Activated T-cell treated with anti-CD3 and anti-CD28 coated beads, Interleukin-2, amount 50 U/mL, for 4 hours (primary cell): ENCODE results near the gene CHRNB2. TPM values are rescaled to one million over a fixed set of nuclear protein-coding genes. Genes with fewer than 3 reads are reported as not detected.

Experiments
- ATAC-seq, 2 donors: fragments of 200-7000 bp; cut with Tn5 transposase; one replicate each; pipeline ENCODE4 v1.10.0; 2021
- DNase-seq: peaks from one replicate; pipeline ENCODE4 v3.0.0-alpha.2; 2020
- H3K27me3 Mint-ChIP-seq: one replicate; pipeline ENCODE4 v1.8.0; 2021; ENCODE audit warnings: low read depth, mixed read lengths
- H3K36me3 Mint-ChIP-seq: one replicate; pipeline ENCODE4 v1.8.0; 2022; ENCODE audit warnings: mixed read lengths; ENCODE audit not compliant: insufficient read depth
- H3K4me1 Mint-ChIP-seq: one replicate; pipeline ENCODE4 v1.8.0; 2021; ENCODE audit warnings: low read depth, mixed read lengths
- H3K4me3 Mint-ChIP-seq: one replicate; pipeline ENCODE4 v1.8.0; 2021; ENCODE audit warnings: mild to moderate bottlenecking, moderate library complexity, mixed read lengths
- H3K9me3 Mint-ChIP-seq: one replicate; pipeline ENCODE4 v1.8.0; 2021; ENCODE audit warnings: mixed read lengths
- total RNA-seq, 3 donors: library from RNA; stranded (reverse); gene quantifications; one replicate each; pipeline ENCODE4 v1.2.1, GENCODE V29; 2021

Gene CHRNB2
- total RNA-seq, 3 donors from 2014 or later = 0.14 TPM; not detected in 2

DNA sequence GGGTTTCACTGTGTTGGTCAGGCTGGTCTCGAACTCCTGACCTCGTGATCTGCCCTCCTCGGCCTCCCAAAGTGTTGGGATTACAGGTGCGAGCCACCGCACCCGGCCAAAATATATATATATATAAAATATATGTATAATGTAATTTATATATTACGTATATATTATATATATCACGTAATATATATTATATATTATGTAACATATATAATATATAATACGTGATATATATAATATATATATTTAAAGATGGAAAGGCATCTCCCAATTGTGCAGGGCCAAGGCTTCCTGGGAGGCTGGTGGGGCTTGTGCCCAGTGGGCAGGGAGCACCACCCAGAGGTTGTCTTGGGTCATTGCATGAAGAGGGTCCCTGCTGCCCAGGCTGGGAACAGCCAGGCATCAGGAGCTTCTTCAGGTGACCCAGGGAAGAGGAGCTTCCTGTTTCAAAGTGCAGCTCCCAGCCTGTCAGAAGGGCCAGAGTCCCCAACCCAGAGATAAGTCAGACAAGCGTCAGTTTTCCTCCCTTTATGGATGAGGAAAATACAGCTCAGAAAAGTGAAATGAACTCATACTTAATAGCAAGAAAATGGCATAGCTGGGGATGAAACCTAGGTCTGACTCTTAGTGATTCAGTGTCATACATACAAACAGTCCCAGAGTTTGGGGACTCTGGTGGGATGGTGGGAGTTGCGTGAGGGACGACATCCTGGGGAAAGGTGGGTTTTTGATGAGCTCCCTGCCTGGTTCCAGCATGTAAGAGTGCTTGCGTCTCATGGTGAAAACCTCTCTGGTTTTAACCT lies 21.1 kb upstream of the CHRNB2 start:
- H3K27me3 Mint-ChIP-seq = peaks cover 2% of the 10 kb centered on the region
- no peaks in the 10 kb centered on the region for H3K9me3 Mint-ChIP-seq
- peaks cover 21% of the 10 kb centered on the region for H3K36me3 Mint-ChIP-seq
- peak; percentile 34 for DNase-seq
- ATAC-seq = peak; percentile 77 to 87
- no peak overlapping the region for H3K4me3 Mint-ChIP-seq
- H3K4me1 Mint-ChIP-seq = peaks cover 10% of the 10 kb centered on the region

DNA sequence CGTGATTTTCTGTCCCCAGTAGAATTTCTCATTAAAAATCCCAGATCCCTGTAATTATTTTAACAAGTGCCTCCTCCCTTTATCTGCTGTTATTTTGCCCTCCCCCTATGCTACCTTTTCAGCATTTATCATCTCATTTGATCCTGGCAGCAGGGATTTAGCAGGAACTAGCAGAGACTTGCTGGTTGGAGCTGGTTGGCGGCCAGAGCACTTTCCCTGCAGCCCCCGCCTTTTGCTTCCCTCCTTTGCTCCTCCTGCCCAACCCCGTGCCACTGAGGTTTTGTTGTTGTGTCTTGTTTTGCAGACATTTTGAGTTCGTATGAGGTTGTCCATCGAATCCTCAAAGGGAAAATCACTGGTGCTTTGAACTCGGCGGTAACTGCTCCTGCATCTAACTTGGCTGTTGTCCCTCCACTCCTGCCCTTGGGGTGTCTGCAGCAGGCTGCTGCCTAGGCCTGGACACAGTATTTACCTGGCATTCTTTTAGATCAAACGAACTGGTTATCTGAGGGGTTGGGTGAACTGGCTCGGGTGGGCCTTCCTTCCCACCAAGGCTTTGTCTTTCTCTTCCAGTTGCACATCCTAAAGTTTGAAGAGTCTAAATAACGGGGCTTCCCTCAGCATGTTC lies 20.4 kb upstream of the CHRNB2 start:
- ATAC-seq (no peak), DNase-seq (no peak)
- peaks cover 21% of the 10 kb centered on the region for H3K36me3 Mint-ChIP-seq
- peaks cover 2% of the 10 kb centered on the region for H3K27me3 Mint-ChIP-seq
- no peaks in the 10 kb centered on the region for H3K9me3 Mint-ChIP-seq
- H3K4me1 Mint-ChIP-seq = peaks cover 10% of the 10 kb centered on the region
- H3K4me3 Mint-ChIP-seq = no peak overlapping the region

GRCh38 chr1:154548028-154548427 lies 19.6 kb upstream of the CHRNB2 start:
- Mint-ChIP-seq H3K27me3 (peaks cover 2% of the 10 kb centered on the region), H3K4me1 (peaks cover 10% of the 10 kb centered on the region), H3K36me3 (peaks cover 25% of the 10 kb centered on the region), H3K4me3 (no peak overlapping the region), H3K9me3 (no peaks in the 10 kb centered on the region)
- DNase-seq (no peak), ATAC-seq (no peak)

GRCh38 chr1:154549202-154549770 lies 18.3 kb upstream of the CHRNB2 start:
- peaks cover 10% of the 10 kb centered on the region for H3K4me1 Mint-ChIP-seq
- H3K4me3 Mint-ChIP-seq = peak overlapping the region; percentile 27
- peaks cover 34% of the 10 kb centered on the region for H3K36me3 Mint-ChIP-seq
- no peak for ATAC-seq
- no peak for DNase-seq
- no peaks in the 10 kb centered on the region for H3K9me3 Mint-ChIP-seq
- peaks cover 2% of the 10 kb centered on the region for H3K27me3 Mint-ChIP-seq

- ATAC-seq = no peak
- DNase-seq = no peak
- no peaks in the 10 kb centered on the region for H3K27me3 Mint-ChIP-seq
- H3K4me1 Mint-ChIP-seq = peaks cover 10% of the 10 kb centered on the region
- peaks cover 42% of the 10 kb centered on the region for H3K36me3 Mint-ChIP-seq
- H3K4me3 Mint-ChIP-seq = no peak overlapping the region
- no peaks in the 10 kb centered on the region for H3K9me3 Mint-ChIP-seq
These were observed 17.5 kb upstream of the CHRNB2 start for GRCh38 chr1:154550070-154550469.

GRCh38 chr1:154550657-154551056 lies 16.9 kb upstream of the CHRNB2 start:
- no peak for DNase-seq
- Mint-ChIP-seq H3K27me3 (no peaks in the 10 kb centered on the region), H3K36me3 (peaks cover 46% of the 10 kb centered on the region), H3K4me3 (no peak overlapping the region), H3K4me1 (peaks cover 10% of the 10 kb centered on the region), H3K9me3 (no peaks in the 10 kb centered on the region)
- ATAC-seq = no peak

- no peaks in the 10 kb centered on the region for H3K27me3 Mint-ChIP-seq
- H3K9me3 Mint-ChIP-seq = no peaks in the 10 kb centered on the region
- ATAC-seq (no peak), DNase-seq (no peak)
- peaks cover 48% of the 10 kb centered on the region for H3K36me3 Mint-ChIP-seq
- peaks cover 15% of the 10 kb centered on the region for H3K4me1 Mint-ChIP-seq
- no peak overlapping the region for H3K4me3 Mint-ChIP-seq
These were observed 16.1 kb upstream of the CHRNB2 start for GRCh38 chr1:154551474-154551873.

DNA sequence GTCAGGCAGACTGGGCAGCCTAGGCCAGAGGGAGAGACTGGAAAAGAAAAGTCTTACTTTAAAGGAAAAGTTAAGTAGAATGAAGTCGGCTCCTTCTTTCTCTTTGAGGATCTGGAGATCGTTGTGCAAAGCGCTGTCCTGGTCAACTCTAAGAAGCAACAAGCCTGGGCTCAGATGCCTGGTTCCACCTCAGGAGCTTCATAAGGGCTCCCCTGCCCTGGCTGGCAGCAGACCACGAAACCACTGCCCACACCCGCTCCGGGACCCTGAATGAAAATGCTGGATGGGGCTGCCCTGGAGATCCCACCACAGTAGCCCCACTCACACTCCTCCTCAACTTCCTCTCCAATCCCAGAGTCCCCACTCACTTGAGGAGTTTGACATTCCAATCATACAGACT lies 15.5 kb upstream of the CHRNB2 start:
- peaks cover 21% of the 10 kb centered on the region for H3K4me1 Mint-ChIP-seq
- no peaks in the 10 kb centered on the region for H3K27me3 Mint-ChIP-seq
- H3K4me3 Mint-ChIP-seq = no peak overlapping the region
- DNase-seq (no peak), ATAC-seq (no peak)
- H3K9me3 Mint-ChIP-seq = no peaks in the 10 kb centered on the region
- H3K36me3 Mint-ChIP-seq = peaks cover 48% of the 10 kb centered on the region

DNA sequence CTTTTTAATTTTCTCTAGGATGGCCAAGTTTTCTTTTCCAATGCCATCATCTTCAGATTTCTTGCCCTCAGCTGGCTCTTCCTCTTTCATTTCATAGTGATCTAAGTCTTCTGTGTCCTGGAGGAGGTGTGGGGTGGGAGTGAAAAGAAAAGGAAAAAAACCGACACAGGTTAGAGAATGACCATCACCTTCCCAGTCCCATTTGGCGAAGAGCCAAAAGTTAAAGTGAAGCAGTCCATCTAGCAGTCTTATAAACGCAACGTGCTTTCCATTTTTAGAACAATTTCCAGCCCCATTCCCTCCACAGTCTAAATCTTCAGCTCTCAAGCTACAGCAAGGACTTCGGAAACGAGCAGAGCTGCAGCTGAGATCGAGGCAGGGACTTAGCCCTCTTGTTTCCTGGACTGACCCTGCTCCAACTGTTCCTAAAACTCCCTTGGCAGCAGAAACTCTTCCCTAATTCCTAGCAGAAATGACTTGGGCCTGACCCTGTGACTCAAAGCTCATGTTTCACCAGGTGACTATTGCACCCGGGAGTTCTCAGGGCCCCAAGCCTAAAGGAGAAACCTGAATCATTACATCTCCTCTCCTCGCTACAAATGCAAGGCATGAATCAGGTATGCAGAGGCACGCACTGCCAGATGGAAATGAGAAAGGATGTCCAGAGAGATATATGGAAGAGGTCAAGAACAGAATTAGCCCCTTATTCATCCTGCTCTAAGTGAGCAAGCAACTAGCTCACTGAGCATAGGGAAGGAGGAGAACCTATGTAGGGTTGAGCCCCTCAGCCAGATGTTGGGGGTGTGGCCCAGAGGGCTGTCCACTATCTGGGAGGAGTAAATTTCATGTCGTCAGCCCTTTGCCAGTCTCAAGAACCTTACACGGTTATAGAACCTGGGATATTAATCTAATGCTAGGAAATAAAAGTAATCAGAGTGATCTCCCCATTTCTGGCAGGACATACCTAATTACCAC lies 14.2 kb upstream of the CHRNB2 start:
- Mint-ChIP-seq H3K36me3 (peaks cover 48% of the 10 kb centered on the region), H3K4me3 (no peak overlapping the region), H3K9me3 (no peaks in the 10 kb centered on the region), H3K4me1 (peaks cover 29% of the 10 kb centered on the region), H3K27me3 (no peaks in the 10 kb centered on the region)
- no peak for DNase-seq
- no peak for ATAC-seq

GRCh38 chr1:154556422-154556821 lies 11.2 kb upstream of the CHRNB2 start:
- peaks cover 27% of the 10 kb centered on the region for H3K36me3 Mint-ChIP-seq
- ATAC-seq = no peak
- DNase-seq = no peak

DNA sequence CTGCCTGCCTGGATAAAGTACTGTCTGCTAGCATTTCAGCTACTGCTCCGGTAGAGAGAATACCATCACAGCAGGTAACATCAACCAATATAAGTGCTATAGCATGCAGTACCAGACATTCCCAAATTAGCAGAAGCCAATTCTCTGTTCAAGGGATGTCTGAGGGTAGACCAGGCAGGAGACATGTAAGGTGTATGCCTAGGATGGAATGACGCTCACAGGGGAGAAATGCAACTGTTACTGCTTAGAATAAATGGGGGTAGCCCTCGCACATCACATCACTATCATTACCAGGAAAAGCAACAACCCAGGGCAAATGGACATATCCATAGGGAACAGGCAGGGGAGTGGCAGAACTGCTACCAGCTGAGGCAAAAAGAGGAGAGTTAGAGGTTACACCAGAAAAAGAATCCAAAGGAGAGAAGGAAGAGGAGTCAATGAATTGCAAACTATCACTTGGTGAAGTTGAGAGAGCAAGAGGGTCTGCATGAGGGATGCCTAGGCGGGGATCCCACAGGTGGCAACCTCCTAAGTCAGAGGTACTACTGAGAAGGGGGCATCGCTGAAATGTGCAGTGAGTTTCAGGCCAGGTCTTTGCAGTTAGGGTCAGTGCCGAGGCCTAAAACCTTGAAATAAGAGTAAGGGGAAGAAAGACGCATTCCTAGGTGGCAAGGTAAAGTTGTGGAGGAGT lies 10.2 kb upstream of the CHRNB2 start:
- peaks cover 20% of the 10 kb centered on the region for H3K4me1 Mint-ChIP-seq
- no peaks in the 10 kb centered on the region for H3K27me3 Mint-ChIP-seq
- DNase-seq (no peak), ATAC-seq (no peak)
- peak overlapping the region; percentile 90 for H3K4me3 Mint-ChIP-seq
- peaks cover 27% of the 10 kb centered on the region for H3K36me3 Mint-ChIP-seq
- H3K9me3 Mint-ChIP-seq = no peaks in the 10 kb centered on the region

More at GRCh38 chr1:154556422-154556821, 11.2 kb upstream of the CHRNB2 start:
- Mint-ChIP-seq H3K4me1 (peaks cover 20% of the 10 kb centered on the region), H3K9me3 (no peaks in the 10 kb centered on the region), H3K4me3 (peak overlapping the region; percentile 90), H3K27me3 (no peaks in the 10 kb centered on the region)

DNA sequence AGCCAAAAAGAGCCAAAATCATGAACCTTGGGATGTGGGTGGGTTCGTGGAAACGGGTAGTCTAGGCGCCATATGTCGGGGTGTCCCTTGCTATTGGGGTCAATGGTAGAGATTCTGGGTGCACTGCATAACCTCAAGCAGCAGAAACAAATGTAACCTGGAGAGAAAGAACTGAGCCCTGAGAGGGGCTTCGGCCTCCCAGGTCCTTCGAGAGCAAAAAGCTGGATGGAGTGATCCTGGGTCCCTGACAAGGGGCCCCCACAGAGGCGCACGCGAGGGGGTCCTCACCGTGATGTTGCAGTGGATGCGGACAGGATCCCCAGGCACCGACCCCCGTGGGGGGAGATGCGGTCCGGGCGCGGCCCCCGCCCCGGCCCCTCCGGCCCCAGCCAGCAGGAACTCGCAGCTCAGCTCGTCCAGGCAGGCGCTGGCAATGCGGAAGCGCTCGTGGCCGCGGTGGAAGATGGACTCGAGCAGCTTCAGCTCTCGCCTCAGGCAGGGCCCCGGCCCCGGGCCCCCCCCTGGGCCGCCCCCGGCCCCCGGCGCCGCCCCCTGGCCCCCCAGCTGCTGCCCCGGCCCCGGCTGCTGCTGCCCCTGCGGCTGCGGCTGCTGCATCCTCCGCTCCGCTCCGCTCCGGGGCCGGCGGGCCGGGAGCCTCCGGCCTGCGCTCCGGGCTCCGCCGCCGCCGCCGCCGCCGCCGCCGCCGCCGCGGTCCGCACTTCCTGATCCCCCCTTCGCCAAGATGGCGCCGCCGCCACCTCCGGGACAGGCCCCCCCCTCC lies 9.4 kb upstream of the CHRNB2 start, which contains the start of gene UBE2Q1:
TSS of gene UBE2Q1 (minus strand) at position 724 of the 781 bp plus-strand sequence. CDS start at position 615, 109 bp downstream.
- Mint-ChIP-seq H3K4me1 (peaks cover 20% of the 10 kb centered on the region), H3K36me3 (peaks cover 22% of the 10 kb centered on the region), H3K27me3 (no peaks in the 10 kb centered on the region), H3K9me3 (no peaks in the 10 kb centered on the region), H3K4me3 (peak within 1 kb of the TSS; percentile 90)
- ATAC-seq = peak; percentile 6 to 70
- DNase-seq = peak; percentile 21
